Large intestine (tissue), 3 donors: Measurements from ENCODE around the gene TMEM266. TPM values are rescaled to one million over a fixed set of nuclear protein-coding genes. Genes with fewer than 3 reads are reported as not detected.

ENCODE experiments used
- DNase-seq, 2 donors: peaks; one replicate each; pipeline versions ENCODE4 v3.0.0 to v3.0.0-alpha.2; 2013
- H3K27ac ChIP-seq: one replicate; pipeline ENCODE4 v1.5.1; 2013; ENCODE audit warnings: low read length
- H3K27me3 ChIP-seq: 2 replicates; pipeline ENCODE4 v1.6.1; 2013; ENCODE audit warnings: low read length; ENCODE audit not compliant: control insufficient read depth, insufficient read depth
- H3K36me3 ChIP-seq: 2 replicates; pipeline ENCODE4 v1.6.1; 2013; ENCODE audit warnings: low read length; ENCODE audit not compliant: control insufficient read depth, insufficient read depth
- H3K4me1 ChIP-seq: one replicate; pipeline ENCODE4 v1.6.1; 2013; ENCODE audit warnings: low read length; ENCODE audit not compliant: control insufficient read depth, insufficient read depth
- H3K4me3 ChIP-seq: one replicate; pipeline ENCODE4 v1.5.1; 2013; ENCODE audit warnings: low read length
- H3K9me3 ChIP-seq: one replicate; pipeline ENCODE4 v1.6.1; 2013; ENCODE audit warnings: mild to moderate bottlenecking, low read depth, low read length, moderate library complexity; ENCODE audit not compliant: control insufficient read depth
- whole genome bisulfite sequencing: methylation state at CpG from one replicate; pipeline ENCODE4 v1.1.5; 2013; ENCODE audit warnings: low lambda C conversion rate; ENCODE audit not compliant: insufficient coverage; 5-methylcytosine and 5-hydroxymethylcytosine counted together
- polyA plus RNA-seq: library from polyadenylated mRNA; unstranded; fragments of 120-200 nt; gene quantifications from one replicate; pipeline ENCODE4 v1.2.1, GENCODE V29; 2013

The TMEM266 gene
- polyA plus RNA-seq, 1 donor: 1.3 TPM

GRCh38 chr15:76149291-76149915 is 89.6 kb downstream of the TMEM266 start:
- peaks cover 27% of the 10 kb centered on the region for H3K27me3 ChIP-seq
- DNase-seq: no peak
- H3K9me3 ChIP-seq: no peaks in the 10 kb centered on the region
- H3K4me1 ChIP-seq: no peaks in the 10 kb centered on the region
- H3K36me3 ChIP-seq: no peaks in the 10 kb centered on the region
- H3K27ac ChIP-seq: no peak overlapping the region
- no peak overlapping the region for H3K4me3 ChIP-seq
- 20% methylated on average over 1 of the region's 4 CpGs for WGBS

- peaks cover 27% of the 10 kb centered on the region for H3K27me3 ChIP-seq
- no peak overlapping the region for H3K27ac ChIP-seq
- WGBS: no CpG with 5 or more reads among the region's 7 CpGs
- DNase-seq: no peak
- H3K36me3 ChIP-seq: no peaks in the 10 kb centered on the region
- no peaks in the 10 kb centered on the region for H3K4me1 ChIP-seq
- H3K9me3 ChIP-seq: no peaks in the 10 kb centered on the region
- no peak overlapping the region for H3K4me3 ChIP-seq
Observed at GRCh38 chr15:76150513-76150912, 90.7 kb downstream of the TMEM266 start.

- no peaks in the 10 kb centered on the region for H3K4me1 ChIP-seq
- peaks cover 27% of the 10 kb centered on the region for H3K27me3 ChIP-seq
- no peaks in the 10 kb centered on the region for H3K36me3 ChIP-seq
- H3K27ac ChIP-seq: no peak overlapping the region
- no CpG with 5 or more reads among the region's 9 CpGs for WGBS
- DNase-seq: peak; percentile 44 to 48
- no peak overlapping the region for H3K4me3 ChIP-seq
- H3K9me3 ChIP-seq: no peaks in the 10 kb centered on the region
Observed at GRCh38 chr15:76150971-76151598, 91.3 kb downstream of the TMEM266 start.

GRCh38 chr15:76151599-76151974 is 91.8 kb downstream of the TMEM266 start:
- DNase-seq: no peak
- Histone ChIP-seq H3K27me3 (peaks cover 26% of the 10 kb centered on the region), H3K36me3 (no peaks in the 10 kb centered on the region), H3K4me1 (no peaks in the 10 kb centered on the region), H3K4me3 (no peak overlapping the region), H3K27ac (no peak overlapping the region), H3K9me3 (no peaks in the 10 kb centered on the region)
- WGBS: no CpG with 5 or more reads among the region's 8 CpGs

- WGBS: 80% methylated on average over 1 of the region's 7 CpGs
- Histone ChIP-seq H3K4me1 (no peaks in the 10 kb centered on the region), H3K9me3 (no peaks in the 10 kb centered on the region), H3K36me3 (no peaks in the 10 kb centered on the region), H3K27ac (no peak overlapping the region), H3K4me3 (no peak overlapping the region), H3K27me3 (peaks cover 19% of the 10 kb centered on the region)
- DNase-seq: no peak
Observed at GRCh38 chr15:76152197-76152596, 92.4 kb downstream of the TMEM266 start.

- no peak for DNase-seq
- Histone ChIP-seq H3K4me3 (no peak overlapping the region), H3K9me3 (no peaks in the 10 kb centered on the region), H3K27ac (no peak overlapping the region), H3K4me1 (no peaks in the 10 kb centered on the region), H3K36me3 (no peaks in the 10 kb centered on the region), H3K27me3 (peaks cover 8% of the 10 kb centered on the region)
- 33% methylated on average over 3 of the region's 24 CpGs for WGBS
Observed at GRCh38 chr15:76153241-76154197, 93.7 kb downstream of the TMEM266 start.

GRCh38 chr15:76155731-76156130 is 95.9 kb downstream of the TMEM266 start:
- Histone ChIP-seq H3K36me3 (no peaks in the 10 kb centered on the region), H3K27ac (no peak overlapping the region), H3K27me3 (no peaks in the 10 kb centered on the region), H3K4me3 (no peak overlapping the region), H3K4me1 (no peaks in the 10 kb centered on the region), H3K9me3 (no peaks in the 10 kb centered on the region)
- no CpG with 5 or more reads among the region's 7 CpGs for WGBS
- DNase-seq: no peak

GRCh38 chr15:76158226-76158625 is 98.4 kb downstream of the TMEM266 start:
- no peaks in the 10 kb centered on the region for H3K9me3 ChIP-seq
- no peak overlapping the region for H3K4me3 ChIP-seq
- no peak for DNase-seq
- no peak overlapping the region for H3K27ac ChIP-seq
- WGBS: 80% methylated on average over 1 of the region's 10 CpGs
- no peaks in the 10 kb centered on the region for H3K27me3 ChIP-seq
- H3K4me1 ChIP-seq: peaks cover 6% of the 10 kb centered on the region
- no peaks in the 10 kb centered on the region for H3K36me3 ChIP-seq

- Histone ChIP-seq H3K36me3 (no peaks in the 10 kb centered on the region), H3K27me3 (no peaks in the 10 kb centered on the region), H3K4me3 (no peak overlapping the region), H3K9me3 (no peaks in the 10 kb centered on the region), H3K4me1 (peaks cover 11% of the 10 kb centered on the region), H3K27ac (no peak overlapping the region)
- DNase-seq: no peak
- WGBS: no CpG with 5 or more reads among the region's 5 CpGs
Observed at GRCh38 chr15:76158815-76159214, 99.0 kb downstream of the TMEM266 start.

- no peaks in the 10 kb centered on the region for H3K9me3 ChIP-seq
- H3K4me3 ChIP-seq: no peak overlapping the region
- H3K27ac ChIP-seq: no peak overlapping the region
- no peaks in the 10 kb centered on the region for H3K27me3 ChIP-seq
- DNase-seq: no peak
- no peaks in the 10 kb centered on the region for H3K36me3 ChIP-seq
- peaks cover 13% of the 10 kb centered on the region for H3K4me1 ChIP-seq
- no CpG with 5 or more reads among the region's 5 CpGs for WGBS
Observed at GRCh38 chr15:76159282-76159681, 99.5 kb downstream of the TMEM266 start.
